ENCODE results near the gene CTU2. TPM values are rescaled to one million over a fixed set of nuclear protein-coding genes. Genes with fewer than 3 reads are reported as not detected.
A peak's percentile ranks its signal among the peaks of the same experiment; 100 is the strongest.

CTU2 gene
- total and polyA plus RNA-seq, 9 of the 15 experiments (the other 6 are each of a cell fraction or from before 2014, with no cell fraction given): 1.3 to 105 (median 23.2) TPM

DNA sequence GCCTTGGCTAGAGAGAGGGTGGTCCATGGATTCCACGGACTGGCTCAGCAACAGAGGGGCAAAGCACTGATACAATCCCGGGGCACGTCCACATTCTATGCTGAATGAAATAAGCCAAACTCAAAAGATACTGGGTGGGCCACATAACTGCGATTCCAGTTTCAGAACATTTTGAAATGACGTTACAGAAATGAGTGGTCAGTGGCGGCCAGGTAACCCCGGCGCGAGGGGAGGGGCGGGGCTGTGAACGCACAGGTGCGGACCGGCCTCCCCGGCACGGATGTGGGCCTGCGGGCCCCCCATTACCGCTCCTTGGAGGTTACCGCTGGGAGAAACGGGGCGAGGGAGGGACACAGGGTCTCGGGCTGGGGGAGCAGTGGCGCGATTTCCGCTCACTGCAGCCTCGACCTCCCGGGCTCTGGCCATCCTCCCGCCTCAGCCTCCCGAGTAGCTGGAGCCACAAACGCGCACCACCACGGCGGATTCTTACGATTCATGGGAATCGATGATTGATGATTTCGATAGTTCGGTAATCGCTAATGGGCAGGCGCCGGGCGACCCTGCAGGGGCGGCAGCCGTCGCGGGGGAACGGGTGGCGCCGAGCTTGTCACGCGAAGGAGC, 44.0 kb upstream of the CTU2 start (continued):
- TF ChIP-seq PTRF (tag; IDR thresholded peaks at IDR 0.05) (no peak), SOX6 (IDR thresholded peaks at IDR 0.05) (no peak), FOXA3 (CRISPR knock-in tag; conservative IDR thresholded peaks at IDR 0.05 in 1 of 2, IDR thresholded peaks at IDR 0.05 in 1 of 2) (peak in 1 of 2 experiments; percentile 72; a peak in 1 of 4 replicates), HOXB6 (CRISPR knock-in tag; IDR thresholded peaks at IDR 0.05; ENCODE audit: borderline replicate concordance) (no peak), EGR1 (conservative IDR thresholded peaks at IDR 0.05) (peak; percentile 13; the same call in 1 of the 2 replicates), BRCA1 (IDR thresholded peaks at IDR 0.05) (no peak), BRCA1 (CRISPR knock-in tag; IDR thresholded peaks at IDR 0.05) (0 out of 2 replicates have a peak, but pooled peaks have one; percentile 71), PCBP2 (IDR thresholded peaks at IDR 0.05; ENCODE audit: low read depth, low read length, poor library complexity, severe bottlenecking) (no peak), ZNF589 (CRISPR knock-in tag; IDR thresholded peaks at IDR 0.05; ENCODE audit: low read depth) (no peak), POU5F1 (IDR thresholded peaks at IDR 0.05; ENCODE audit: borderline replicate concordance, low read depth, low read length, partially characterized antibody) (no peak), RBM22 (IDR thresholded peaks at IDR 0.05; ENCODE audit: low read depth, low read length, poor library complexity, severe bottlenecking) (no peak), RBM14 (IDR thresholded peaks at IDR 0.05; ENCODE audit: borderline replicate concordance, insufficient read depth, low read depth, low read length) (peak; percentile 89; the same call in 1 of the 2 replicates), NR1H2 (CRISPR knock-in tag; IDR thresholded peaks at IDR 0.05) (peak; percentile 12; the same call in 1 of the 2 replicates), FOXM1 (IDR thresholded peaks at IDR 0.05; ENCODE audit: low read depth) (no peak), FOXM1 (CRISPR knock-in tag; IDR thresholded peaks at IDR 0.05; ENCODE audit: low read depth) (no peak), CAMTA2 (CRISPR knock-in tag; conservative IDR thresholded peaks at IDR 0.05) (no peak)
- TF ChIP-seq, protein P1, sequence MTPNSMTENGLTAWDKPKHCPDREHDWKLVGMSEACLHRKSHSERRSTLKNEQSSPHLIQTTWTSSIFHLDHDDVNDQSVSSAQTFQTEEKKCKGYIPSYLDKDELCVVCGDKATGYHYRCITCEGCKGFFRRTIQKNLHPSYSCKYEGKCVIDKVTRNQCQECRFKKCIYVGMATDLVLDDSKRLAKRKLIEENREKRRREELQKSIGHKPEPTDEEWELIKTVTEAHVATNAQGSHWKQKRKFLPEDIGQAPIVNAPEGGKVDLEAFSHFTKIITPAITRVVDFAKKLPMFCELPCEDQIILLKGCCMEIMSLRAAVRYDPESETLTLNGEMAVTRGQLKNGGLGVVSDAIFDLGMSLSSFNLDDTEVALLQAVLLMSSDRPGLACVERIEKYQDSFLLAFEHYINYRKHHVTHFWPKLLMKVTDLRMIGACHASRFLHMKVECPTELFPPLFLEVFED (CRISPR knock-in tag; conservative IDR thresholded peaks at IDR 0.05): no peak
- TF ChIP-seq, protein P2, sequence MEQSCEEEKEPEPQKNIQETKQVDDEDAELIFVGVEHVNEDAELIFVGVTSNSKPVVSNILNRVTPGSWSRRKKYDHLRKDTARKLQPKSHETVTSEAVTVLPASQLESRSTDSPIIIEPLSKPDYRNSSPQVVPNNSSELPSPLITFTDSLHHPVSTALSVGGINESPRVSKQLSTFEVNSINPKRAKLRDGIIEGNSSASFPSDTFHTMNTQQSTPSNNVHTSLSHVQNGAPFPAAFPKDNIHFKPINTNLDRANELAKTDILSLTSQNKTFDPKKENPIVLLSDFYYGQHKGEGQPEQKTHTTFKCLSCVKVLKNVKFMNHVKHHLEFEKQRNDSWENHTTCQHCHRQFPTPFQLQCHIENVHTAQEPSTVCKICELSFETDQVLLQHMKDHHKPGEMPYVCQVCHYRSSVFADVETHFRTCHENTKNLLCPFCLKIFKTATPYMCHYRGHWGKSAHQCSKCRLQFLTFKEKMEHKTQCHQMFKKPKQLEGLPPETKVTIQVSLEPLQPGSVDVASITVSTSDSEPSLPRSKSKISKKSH (CRISPR knock-in tag; IDR thresholded peaks at IDR 0.05): no peak
- TF ChIP-seq, protein P3, sequence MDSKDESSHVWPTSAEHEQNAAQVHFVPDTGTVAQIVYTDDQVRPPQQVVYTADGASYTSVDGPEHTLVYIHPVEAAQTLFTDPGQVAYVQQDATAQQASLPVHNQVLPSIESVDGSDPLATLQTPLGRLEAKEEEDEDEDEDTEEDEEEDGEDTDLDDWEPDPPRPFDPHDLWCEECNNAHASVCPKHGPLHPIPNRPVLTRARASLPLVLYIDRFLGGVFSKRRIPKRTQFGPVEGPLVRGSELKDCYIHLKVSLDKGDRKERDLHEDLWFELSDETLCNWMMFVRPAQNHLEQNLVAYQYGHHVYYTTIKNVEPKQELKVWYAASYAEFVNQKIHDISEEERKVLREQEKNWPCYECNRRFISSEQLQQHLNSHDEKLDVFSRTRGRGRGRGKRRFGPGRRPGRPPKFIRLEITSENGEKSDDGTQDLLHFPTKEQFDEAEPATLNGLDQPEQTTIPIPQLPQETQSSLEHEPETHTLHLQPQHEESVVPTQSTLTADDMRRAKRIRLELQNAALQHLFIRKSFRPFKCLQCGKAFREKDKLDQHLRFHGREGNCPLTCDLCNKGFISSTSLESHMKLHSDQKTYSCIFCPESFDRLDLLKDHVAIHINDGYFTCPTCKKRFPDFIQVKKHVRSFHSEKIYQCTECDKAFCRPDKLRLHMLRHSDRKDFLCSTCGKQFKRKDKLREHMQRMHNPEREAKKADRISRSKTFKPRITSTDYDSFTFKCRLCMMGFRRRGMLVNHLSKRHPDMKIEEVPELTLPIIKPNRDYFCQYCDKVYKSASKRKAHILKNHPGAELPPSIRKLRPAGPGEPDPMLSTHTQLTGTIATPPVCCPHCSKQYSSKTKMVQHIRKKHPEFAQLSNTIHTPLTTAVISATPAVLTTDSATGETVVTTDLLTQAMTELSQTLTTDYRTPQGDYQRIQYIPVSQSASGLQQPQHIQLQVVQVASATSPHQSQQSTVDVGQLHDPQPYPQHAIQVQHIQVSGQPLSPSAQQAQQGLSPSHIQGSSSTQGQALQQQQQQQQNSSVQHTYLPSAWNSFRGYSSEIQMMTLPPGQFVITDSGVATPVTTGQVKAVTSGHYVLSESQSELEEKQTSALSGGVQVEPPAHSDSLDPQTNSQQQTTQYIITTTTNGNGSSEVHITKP (IDR thresholded peaks at IDR 0.05; ENCODE audit: partially characterized antibody): no peak
